Measurements from ENCODE around the gene GAK. TPM values are rescaled to one million over a fixed set of nuclear protein-coding genes. Genes with fewer than 3 reads are reported as not detected.

GAK gene
- total and polyA plus RNA-seq, 4 donors = 27.4 to 69.7 (median 47.0) TPM

DNA sequence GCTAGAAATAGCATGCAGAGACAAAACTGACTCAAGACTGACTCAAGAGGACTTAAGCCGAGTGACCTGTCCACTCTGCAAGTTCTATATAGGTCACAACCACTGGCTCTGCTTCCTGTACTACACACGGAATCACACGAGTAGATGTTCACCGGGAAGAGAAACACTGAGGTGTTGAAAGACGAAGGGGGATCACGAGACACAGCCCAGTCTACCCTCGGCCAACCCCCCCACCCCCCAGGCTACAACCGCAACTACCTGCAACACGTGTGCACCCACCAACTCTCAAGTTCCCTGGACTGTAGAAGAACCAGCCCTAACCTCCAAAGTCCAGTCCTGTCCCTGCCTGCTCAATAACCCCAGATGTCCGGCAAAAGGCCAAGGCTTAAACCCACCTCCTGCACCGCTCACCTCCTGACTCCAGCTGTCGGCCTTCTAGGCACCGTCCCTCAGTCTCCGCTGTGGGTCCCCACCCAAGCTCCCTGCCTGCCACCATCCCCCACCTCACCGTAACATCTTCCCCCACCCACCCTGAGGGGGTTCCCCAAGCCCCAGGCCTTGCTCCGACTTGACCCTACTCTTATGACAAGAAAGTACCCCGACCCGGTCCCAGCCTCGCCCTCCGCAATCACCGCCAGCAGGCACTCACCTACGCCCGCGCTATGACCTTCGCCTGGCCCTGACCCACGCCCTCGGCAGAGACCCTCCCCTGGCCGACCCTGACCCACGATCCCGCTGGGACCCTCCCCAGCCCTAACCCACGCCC is 739 bp downstream of the GAK start:
- Histone ChIP-seq H3K9ac (ENCODE audit: low read depth in 1 of 2, low read length in 2 of 2) (peak overlapping the region; percentile 53 to 82), H3K27ac (ENCODE audit: low read depth in 1 of 2, low read length in 2 of 2) (peak overlapping the region; percentile 88 to 89), H3K27me3 (ENCODE audit: control insufficient read depth in 4 of 4, insufficient read depth in 4 of 4, low read length in 3 of 4) (no peaks in the 10 kb centered on the region), H3K36me3 (ENCODE audit: control insufficient read depth in 4 of 4, insufficient read depth in 3 of 4, low read depth in 1 of 4, low read length in 3 of 4) (no peaks in the 10 kb centered on the region), H3K9me3 (ENCODE audit: control insufficient read depth in 4 of 4, low read length in 3 of 4) (no peaks in the 10 kb centered on the region), H3K4me3 (ENCODE audit: low read depth in 1 of 3, low read length in 3 of 3) (peak overlapping the region; percentile 84 to 95 (median 92)), H3K4me1 (ENCODE audit: control insufficient read depth in 4 of 4, insufficient read depth in 4 of 4, low read length in 3 of 4) (peaks cover 5 to 37% (median 32%) of the 10 kb centered on the region in 4 donors)
- under 1% methylated on average over 31 of the region's 31 CpGs for WGBS
- DNase-seq (ENCODE audit: low spot score) = peak; percentile 52
- TF ChIP-seq RXRA (IDR thresholded peaks at IDR 0.05) (peak in 1 of 2 donors; percentile 40), JUND (IDR thresholded peaks at IDR 0.05) (no peak), FOXA2 (IDR thresholded peaks at IDR 0.05) (no peak), GABPA (IDR thresholded peaks at IDR 0.05 in 1 of 2, conservative IDR thresholded peaks at IDR 0.05 in 1 of 2) (no peak), CTCF (IDR thresholded peaks at IDR 0.05; ENCODE audit: low read depth, low read length, missing input control) (no peak), SP1 (IDR thresholded peaks at IDR 0.05) (no peak), ATF3 (IDR thresholded peaks at IDR 0.05) (no peak), FOXA1 (IDR thresholded peaks at IDR 0.05) (no peak), NR2F2 (IDR thresholded peaks at IDR 0.05) (no peak), HNF4G (IDR thresholded peaks at IDR 0.05) (peak; percentile 49), RAD21 (IDR thresholded peaks at IDR 0.05) (no peak), HNF4A (conservative IDR thresholded peaks at IDR 0.05) (peak; percentile 34 to 81), YY1 (IDR thresholded peaks at IDR 0.05) (no peak), EGR1 (IDR thresholded peaks at IDR 0.05; ENCODE audit: low read depth in 2 of 2) (no peak), TAF1 (conservative IDR thresholded peaks at IDR 0.05) (no peak), REST (IDR thresholded peaks at IDR 0.05) (no peak)
- TF ChIP-seq, protein P1, sequence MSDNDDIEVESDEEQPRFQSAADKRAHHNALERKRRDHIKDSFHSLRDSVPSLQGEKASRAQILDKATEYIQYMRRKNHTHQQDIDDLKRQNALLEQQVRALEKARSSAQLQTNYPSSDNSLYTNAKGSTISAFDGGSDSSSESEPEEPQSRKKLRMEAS (IDR thresholded peaks at IDR 0.05) = no peak
- TF ChIP-seq, protein P2, sequence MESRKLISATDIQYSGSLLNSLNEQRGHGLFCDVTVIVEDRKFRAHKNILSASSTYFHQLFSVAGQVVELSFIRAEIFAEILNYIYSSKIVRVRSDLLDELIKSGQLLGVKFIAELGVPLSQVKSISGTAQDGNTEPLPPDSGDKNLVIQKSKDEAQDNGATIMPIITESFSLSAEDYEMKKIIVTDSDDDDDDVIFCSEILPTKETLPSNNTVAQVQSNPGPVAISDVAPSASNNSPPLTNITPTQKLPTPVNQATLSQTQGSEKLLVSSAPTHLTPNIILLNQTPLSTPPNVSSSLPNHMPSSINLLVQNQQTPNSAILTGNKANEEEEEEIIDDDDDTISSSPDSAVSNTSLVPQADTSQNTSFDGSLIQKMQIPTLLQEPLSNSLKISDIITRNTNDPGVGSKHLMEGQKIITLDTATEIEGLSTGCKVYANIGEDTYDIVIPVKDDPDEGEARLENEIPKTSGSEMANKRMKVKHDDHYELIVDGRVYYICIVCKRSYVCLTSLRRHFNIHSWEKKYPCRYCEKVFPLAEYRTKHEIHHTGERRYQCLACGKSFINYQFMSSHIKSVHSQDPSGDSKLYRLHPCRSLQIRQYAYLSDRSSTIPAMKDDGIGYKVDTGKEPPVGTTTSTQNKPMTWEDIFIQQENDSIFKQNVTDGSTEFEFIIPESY (IDR thresholded peaks at IDR 0.05) = no peak
